ENCODE measurements around the gene HRAS. TPM values are rescaled to one million over a fixed set of nuclear protein-coding genes. Genes with fewer than 3 reads are reported as not detected.

HRAS gene
- total and polyA plus RNA-seq, 8 donors: 14.2 to 181 (median 70.8) TPM

GRCh38 chr11:551131-551530 is 15.8 kb upstream of the HRAS start:
- Histone ChIP-seq H3K4me3 (no peak overlapping the region), H3K27ac (no peak overlapping the region), H3K9me3 (no peaks in the 10 kb centered on the region), H3K36me3 (peaks cover 0 to 5% (median 0%) of the 10 kb centered on the region in 4 donors), H3K27me3 (peaks cover 0 to 57% (median 31%) of the 10 kb centered on the region in 3 donors), H3K4me1 (peaks cover 21 to 24% (median 23%) of the 10 kb centered on the region in 4 donors)
- WGBS, 5 donors: 82 to 89% (median 87%) methylated on average over 8 to 16 of the region's 16 CpGs
- DNase-seq: no peak
- TF ChIP-seq, protein P1, sequence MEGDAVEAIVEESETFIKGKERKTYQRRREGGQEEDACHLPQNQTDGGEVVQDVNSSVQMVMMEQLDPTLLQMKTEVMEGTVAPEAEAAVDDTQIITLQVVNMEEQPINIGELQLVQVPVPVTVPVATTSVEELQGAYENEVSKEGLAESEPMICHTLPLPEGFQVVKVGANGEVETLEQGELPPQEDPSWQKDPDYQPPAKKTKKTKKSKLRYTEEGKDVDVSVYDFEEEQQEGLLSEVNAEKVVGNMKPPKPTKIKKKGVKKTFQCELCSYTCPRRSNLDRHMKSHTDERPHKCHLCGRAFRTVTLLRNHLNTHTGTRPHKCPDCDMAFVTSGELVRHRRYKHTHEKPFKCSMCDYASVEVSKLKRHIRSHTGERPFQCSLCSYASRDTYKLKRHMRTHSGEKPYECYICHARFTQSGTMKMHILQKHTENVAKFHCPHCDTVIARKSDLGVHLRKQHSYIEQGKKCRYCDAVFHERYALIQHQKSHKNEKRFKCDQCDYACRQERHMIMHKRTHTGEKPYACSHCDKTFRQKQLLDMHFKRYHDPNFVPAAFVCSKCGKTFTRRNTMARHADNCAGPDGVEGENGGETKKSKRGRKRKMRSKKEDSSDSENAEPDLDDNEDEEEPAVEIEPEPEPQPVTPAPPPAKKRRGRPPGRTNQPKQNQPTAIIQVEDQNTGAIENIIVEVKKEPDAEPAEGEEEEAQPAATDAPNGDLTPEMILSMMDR (IDR thresholded peaks at IDR 0.05): no peak
- TF ChIP-seq POLR2A (IDR thresholded peaks at IDR 0.05): no peak
- TF ChIP-seq EP300 (IDR thresholded peaks at IDR 0.05): no peak
- TF ChIP-seq POLR2AphosphoS5 (IDR thresholded peaks at IDR 0.05): no peak
- intact Hi-C loops (cut with DNase I; ENCODE audit: low total_unique reads): no loop called here

GRCh38 chr11:550746-551085 is 15.3 kb upstream of the HRAS start:
- intact Hi-C loops (cut with DNase I; ENCODE audit: low total_unique reads): no loop called here
- no peak for TF ChIP-seq EP300 (IDR thresholded peaks at IDR 0.05)
- TF ChIP-seq POLR2A (IDR thresholded peaks at IDR 0.05): no peak
- TF ChIP-seq POLR2AphosphoS5 (IDR thresholded peaks at IDR 0.05): no peak
- TF ChIP-seq, protein P1 (IDR thresholded peaks at IDR 0.05): no peak

GRCh38 chr11:550021-550745 is 14.8 kb upstream of the HRAS start:
- H3K9me3 ChIP-seq: no peaks in the 10 kb centered on the region
- TF ChIP-seq POLR2A (IDR thresholded peaks at IDR 0.05): no peak
- TF ChIP-seq, protein P1 (IDR thresholded peaks at IDR 0.05): no peak
- no peak for TF ChIP-seq POLR2AphosphoS5 (IDR thresholded peaks at IDR 0.05)
- TF ChIP-seq EP300 (IDR thresholded peaks at IDR 0.05): no peak
- no peak overlapping the region for H3K4me3 ChIP-seq
- peaks cover 0 to 5% (median 0%) of the 10 kb centered on the region in 4 donors for H3K36me3 ChIP-seq
- intact Hi-C loops (cut with DNase I; ENCODE audit: low total_unique reads): no loop called here
- 86 to 95% (median 92%) methylated on average over 13 to 25 of the region's 25 CpGs for WGBS, 5 donors
- no peak for DNase-seq
- H3K4me1 ChIP-seq: peaks cover 12 to 15% (median 13%) of the 10 kb centered on the region in 4 donors
- peaks cover 0 to 47% (median 22%) of the 10 kb centered on the region in 3 donors for H3K27me3 ChIP-seq
- H3K27ac ChIP-seq: no peak overlapping the region

More at GRCh38 chr11:550746-551085, 15.3 kb upstream of the HRAS start:
- Histone ChIP-seq H3K27me3 (peaks cover 0 to 52% (median 27%) of the 10 kb centered on the region in 3 donors), H3K36me3 (peaks cover 0 to 5% (median 0%) of the 10 kb centered on the region in 4 donors), H3K9me3 (no peaks in the 10 kb centered on the region), H3K27ac (no peak overlapping the region), H3K4me3 (no peak overlapping the region), H3K4me1 (peaks cover 17 to 21% (median 19%) of the 10 kb centered on the region in 4 donors)
- 84 to 100% (median 86%) methylated on average over 2 to 5 of the region's 5 CpGs; no CpG with 5 or more reads in 1 of the 5 donors for WGBS, 5 donors
- DNase-seq: no peak

- no peak for DNase-seq
Measured at GRCh38 chr11:548700-549603, 13.6 kb upstream of the HRAS start.

More at GRCh38 chr11:548700-549603, 13.6 kb upstream of the HRAS start:
- Histone ChIP-seq H3K9me3 (no peaks in the 10 kb centered on the region), H3K4me3 (no peak overlapping the region), H3K27me3 (peaks cover 0 to 35% (median 11%) of the 10 kb centered on the region in 3 donors), H3K27ac (no peak overlapping the region), H3K4me1 (peaks cover 0 to 3% (median 1%) of the 10 kb centered on the region in 4 donors), H3K36me3 (peaks cover 0 to 5% (median 0%) of the 10 kb centered on the region in 4 donors)
- 84 to 90% (median 86%) methylated on average over 26 to 32 of the region's 32 CpGs for WGBS, 5 donors
- TF ChIP-seq EP300 (IDR thresholded peaks at IDR 0.05): no peak
- TF ChIP-seq POLR2A (IDR thresholded peaks at IDR 0.05): no peak
- no peak for TF ChIP-seq POLR2AphosphoS5 (IDR thresholded peaks at IDR 0.05)
- TF ChIP-seq, protein P1 (IDR thresholded peaks at IDR 0.05): no peak
- intact Hi-C loops (cut with DNase I; ENCODE audit: low total_unique reads): no loop called here

Data from stomach (tissue), 9 donors.